C4-2B (cell line): ENCODE measurements around the gene KPNA1.

Source experiments
- ZFX ChIP-seq: fragments of 450-650 bp; IDR thresholded peaks from 2 replicates; pipeline ENCODE4 v1.6.1; 2017
- TF ChIP-seq, protein P1 (sequence below): fragments of 450-650 bp; conservative IDR thresholded peaks from 2 replicates; pipeline ENCODE4 v1.5.1; 2017; ENCODE audit warnings: mild to moderate bottlenecking

GRCh38 chr3:122410111-122410510 lies 104.6 kb downstream of the KPNA1 start:
- TF ChIP-seq, protein P1, sequence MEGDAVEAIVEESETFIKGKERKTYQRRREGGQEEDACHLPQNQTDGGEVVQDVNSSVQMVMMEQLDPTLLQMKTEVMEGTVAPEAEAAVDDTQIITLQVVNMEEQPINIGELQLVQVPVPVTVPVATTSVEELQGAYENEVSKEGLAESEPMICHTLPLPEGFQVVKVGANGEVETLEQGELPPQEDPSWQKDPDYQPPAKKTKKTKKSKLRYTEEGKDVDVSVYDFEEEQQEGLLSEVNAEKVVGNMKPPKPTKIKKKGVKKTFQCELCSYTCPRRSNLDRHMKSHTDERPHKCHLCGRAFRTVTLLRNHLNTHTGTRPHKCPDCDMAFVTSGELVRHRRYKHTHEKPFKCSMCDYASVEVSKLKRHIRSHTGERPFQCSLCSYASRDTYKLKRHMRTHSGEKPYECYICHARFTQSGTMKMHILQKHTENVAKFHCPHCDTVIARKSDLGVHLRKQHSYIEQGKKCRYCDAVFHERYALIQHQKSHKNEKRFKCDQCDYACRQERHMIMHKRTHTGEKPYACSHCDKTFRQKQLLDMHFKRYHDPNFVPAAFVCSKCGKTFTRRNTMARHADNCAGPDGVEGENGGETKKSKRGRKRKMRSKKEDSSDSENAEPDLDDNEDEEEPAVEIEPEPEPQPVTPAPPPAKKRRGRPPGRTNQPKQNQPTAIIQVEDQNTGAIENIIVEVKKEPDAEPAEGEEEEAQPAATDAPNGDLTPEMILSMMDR = no peak
- TF ChIP-seq ZFX = no peak
